Heart left ventricle (tissue), 13 donors: ENCODE measurements around the gene MT1X.

ENCODE experiments used
- POLR2A ChIP-seq, 2 donors: fragments of 450-650 bp; IDR thresholded peaks; one replicate each; pipeline ENCODE4 v1.6.1; 2017; ENCODE audit warnings: antibody characterized with exemption in 2 of 2, mild to moderate bottlenecking in 2 of 2, moderate library complexity in 2 of 2
- TF ChIP-seq, protein P1 (sequence below), 12 donors: fragments of 200-600 bp; sonication (generic) in 4 of 12; IDR thresholded peaks; one replicate each; pipeline versions ENCODE4 v1.5.0 to v1.8.0; 2018 to 2022; ENCODE audit warnings: antibody characterized with exemption in 12 of 12, mild to moderate bottlenecking in 5 of 12
- donor health status: ischemic (EF 13 %, LVEDD 7.1; RV severe dilation, severe dysfunction).
- donor health status: DM: no; HTN: yes; CAD: no.
- donor health status: DM: no; HTN: no; CAD: no.
- donor health status: ischemic (EF 25% LVEDD 6.9; RV normal size, moderate dysfunction).
- donor health status: ischemic (EF 25% LVEDD 5.7; RV mildly dilated, moderate dysfunction).
- donor health status: ischemic (EF 35%, LVEDD 5.7; RV mildly dilated, moderate dysfunction).
- donor health status: nonischemic (EF 11% LVEDD 7.7; RV severe dilation, severe dysfunction).
- donor health status: DM: yes; HTN: yes; CAD: no.
- donor health status: PGD.
- donor health status: ischemic (EF 29% LVEDD 5.4; RV normal size, mild dysfunction).
- donor health status: nonischemic (EF 23%, LVEDD 6.1; RV moderate dilation, normal function).

DNA sequence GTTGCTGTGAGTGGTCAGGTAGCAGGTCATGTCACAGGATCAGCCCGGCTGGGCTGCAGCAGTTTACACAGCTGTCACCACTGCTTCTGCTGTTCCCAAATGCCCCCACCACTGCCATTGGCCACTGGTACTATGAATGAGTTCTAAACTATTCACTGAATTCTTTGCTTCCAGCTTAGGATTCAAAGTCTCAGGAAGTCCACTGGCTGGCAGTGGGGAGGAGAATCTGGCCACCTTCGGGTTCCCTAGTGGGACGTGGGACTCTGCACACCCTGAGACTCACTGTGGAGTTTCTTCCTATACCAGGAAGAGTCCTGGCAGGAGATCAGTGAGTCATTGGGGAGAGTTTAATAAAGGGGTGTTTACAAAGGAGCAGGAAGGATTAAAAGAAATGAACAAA is 6.9 kb downstream of the MT1X start:
- TF ChIP-seq, protein P1, sequence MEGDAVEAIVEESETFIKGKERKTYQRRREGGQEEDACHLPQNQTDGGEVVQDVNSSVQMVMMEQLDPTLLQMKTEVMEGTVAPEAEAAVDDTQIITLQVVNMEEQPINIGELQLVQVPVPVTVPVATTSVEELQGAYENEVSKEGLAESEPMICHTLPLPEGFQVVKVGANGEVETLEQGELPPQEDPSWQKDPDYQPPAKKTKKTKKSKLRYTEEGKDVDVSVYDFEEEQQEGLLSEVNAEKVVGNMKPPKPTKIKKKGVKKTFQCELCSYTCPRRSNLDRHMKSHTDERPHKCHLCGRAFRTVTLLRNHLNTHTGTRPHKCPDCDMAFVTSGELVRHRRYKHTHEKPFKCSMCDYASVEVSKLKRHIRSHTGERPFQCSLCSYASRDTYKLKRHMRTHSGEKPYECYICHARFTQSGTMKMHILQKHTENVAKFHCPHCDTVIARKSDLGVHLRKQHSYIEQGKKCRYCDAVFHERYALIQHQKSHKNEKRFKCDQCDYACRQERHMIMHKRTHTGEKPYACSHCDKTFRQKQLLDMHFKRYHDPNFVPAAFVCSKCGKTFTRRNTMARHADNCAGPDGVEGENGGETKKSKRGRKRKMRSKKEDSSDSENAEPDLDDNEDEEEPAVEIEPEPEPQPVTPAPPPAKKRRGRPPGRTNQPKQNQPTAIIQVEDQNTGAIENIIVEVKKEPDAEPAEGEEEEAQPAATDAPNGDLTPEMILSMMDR (IDR thresholded peaks at IDR 0.05), result no peak
- TF ChIP-seq POLR2A (IDR thresholded peaks at IDR 0.05), result no peak
